ENCODE results near the gene AATF. TPM values are rescaled to one million over a fixed set of nuclear protein-coding genes. Genes with fewer than 3 reads are reported as not detected.

AATF gene
- total and polyA plus RNA-seq, 9 of the 15 experiments (the other 6 are each of a cell fraction or from before 2014, with no cell fraction given), result 34.5 to 133 (median 90.1) TPM

DNA sequence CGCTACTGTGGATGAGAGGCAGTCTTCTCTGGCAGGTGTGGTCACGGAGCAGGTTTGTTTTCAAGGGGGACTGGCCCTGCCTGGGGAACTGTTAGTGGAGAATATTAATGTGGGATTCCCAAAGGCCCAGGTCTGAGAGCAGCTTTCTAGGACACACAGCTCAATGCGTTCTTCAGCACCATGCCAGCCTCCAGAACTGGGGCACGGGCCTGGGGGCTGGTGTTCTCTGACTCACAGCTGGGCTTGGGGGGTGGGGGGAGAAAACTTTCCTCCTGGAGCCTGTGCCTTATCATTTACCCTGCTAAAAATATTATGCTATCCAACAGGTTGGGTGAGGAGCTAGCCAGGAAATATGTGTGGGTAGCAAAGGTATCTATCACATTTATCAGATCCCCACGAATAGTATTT, 24.9 kb upstream of the AATF start:
- in situ Hi-C loops (cut with MboI) (no loop called here), intact Hi-C loops (cut with micrococcal nuclease) (no loop called here)
- no peaks in the 10 kb centered on the region for H3K9me3 ChIP-seq (replicated peaks; ENCODE audit: control insufficient read depth, insufficient read depth, low read depth, low read length)
- ChIA-PET POLR2A (no interaction called here), CTCF (ENCODE audit: low intra/inter-chr PET ratio) (no interaction called here)
- no peaks in the 10 kb centered on the region; a peak in 2 of 5 replicates for H3K27me3 ChIP-seq (ENCODE audit: control insufficient read depth in 2 of 2, insufficient read depth in 2 of 2, low read length in 2 of 2)
- no peak overlapping the region for H3K27ac ChIP-seq (ENCODE audit: extremely low read depth, low read depth, low read length)
- BruUV-seq (replicated peaks), result no TSS peak
- no peaks in the 10 kb centered on the region for H3K79me2 ChIP-seq (ENCODE audit: control insufficient read depth, insufficient read depth, low read length)
- 49% methylated on average over 5 of the region's 5 CpGs for WGBS (ENCODE audit: insufficient coverage, low coverage, missing lambda C conversion rate)
- no peak overlapping the region for H3K4me2 ChIP-seq (ENCODE audit: insufficient read depth, low read length)
- H4K20me1 ChIP-seq (replicated peaks; ENCODE audit: control insufficient read depth, insufficient read depth, low read length), result no peaks in the 10 kb centered on the region
- peaks cover 27 to 29% of the 10 kb centered on the region in 2 experiments for H3K4me1 ChIP-seq (replicated peaks in 1 of 2; ENCODE audit: control insufficient read depth in 2 of 2, insufficient read depth in 2 of 2, low read length in 2 of 2)
- no peak for ATAC-seq
- DNase-seq (ENCODE audit: extremely low read depth in 1 of 4, low spot score in 3 of 4), result no peak
- FAIRE-seq, result no peak
- H3K36me3 ChIP-seq (ENCODE audit: control insufficient read depth, insufficient read depth, low read length), result no peaks in the 10 kb centered on the region
- no peak overlapping the region for H2AFZ ChIP-seq (ENCODE audit: low read depth, low read length)
- no peak overlapping the region for H3K4me3 ChIP-seq
- no peaks in the 10 kb centered on the region for H3K9me1 ChIP-seq (ENCODE audit: control insufficient read depth, insufficient read depth, low read length)
- no peak overlapping the region for H3K9ac ChIP-seq (ENCODE audit: insufficient read depth in 1 of 2, low read depth in 2 of 2, low read length in 2 of 2)
- TF ChIP-seq, protein P1, sequence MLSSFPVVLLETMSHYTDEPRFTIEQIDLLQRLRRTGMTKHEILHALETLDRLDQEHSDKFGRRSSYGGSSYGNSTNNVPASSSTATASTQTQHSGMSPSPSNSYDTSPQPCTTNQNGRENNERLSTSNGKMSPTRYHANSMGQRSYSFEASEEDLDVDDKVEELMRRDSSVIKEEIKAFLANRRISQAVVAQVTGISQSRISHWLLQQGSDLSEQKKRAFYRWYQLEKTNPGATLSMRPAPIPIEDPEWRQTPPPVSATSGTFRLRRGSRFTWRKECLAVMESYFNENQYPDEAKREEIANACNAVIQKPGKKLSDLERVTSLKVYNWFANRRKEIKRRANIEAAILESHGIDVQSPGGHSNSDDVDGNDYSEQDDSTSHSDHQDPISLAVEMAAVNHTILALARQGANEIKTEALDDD (IDR thresholded peaks at IDR 0.05), result no peak
- TF ChIP-seq ZNF436 (CRISPR knock-in tag; IDR thresholded peaks at IDR 0.05) (no peak), MGA (IDR thresholded peaks at IDR 0.05) (no peak), SOX6 (IDR thresholded peaks at IDR 0.05) (no peak), ZFP30 (CRISPR knock-in tag; IDR thresholded peaks at IDR 0.05; ENCODE audit: borderline replicate concordance) (no peak), MTA2 (IDR thresholded peaks at IDR 0.05; ENCODE audit: low read depth) (no peak)
- TF ChIP-seq, protein P2, sequence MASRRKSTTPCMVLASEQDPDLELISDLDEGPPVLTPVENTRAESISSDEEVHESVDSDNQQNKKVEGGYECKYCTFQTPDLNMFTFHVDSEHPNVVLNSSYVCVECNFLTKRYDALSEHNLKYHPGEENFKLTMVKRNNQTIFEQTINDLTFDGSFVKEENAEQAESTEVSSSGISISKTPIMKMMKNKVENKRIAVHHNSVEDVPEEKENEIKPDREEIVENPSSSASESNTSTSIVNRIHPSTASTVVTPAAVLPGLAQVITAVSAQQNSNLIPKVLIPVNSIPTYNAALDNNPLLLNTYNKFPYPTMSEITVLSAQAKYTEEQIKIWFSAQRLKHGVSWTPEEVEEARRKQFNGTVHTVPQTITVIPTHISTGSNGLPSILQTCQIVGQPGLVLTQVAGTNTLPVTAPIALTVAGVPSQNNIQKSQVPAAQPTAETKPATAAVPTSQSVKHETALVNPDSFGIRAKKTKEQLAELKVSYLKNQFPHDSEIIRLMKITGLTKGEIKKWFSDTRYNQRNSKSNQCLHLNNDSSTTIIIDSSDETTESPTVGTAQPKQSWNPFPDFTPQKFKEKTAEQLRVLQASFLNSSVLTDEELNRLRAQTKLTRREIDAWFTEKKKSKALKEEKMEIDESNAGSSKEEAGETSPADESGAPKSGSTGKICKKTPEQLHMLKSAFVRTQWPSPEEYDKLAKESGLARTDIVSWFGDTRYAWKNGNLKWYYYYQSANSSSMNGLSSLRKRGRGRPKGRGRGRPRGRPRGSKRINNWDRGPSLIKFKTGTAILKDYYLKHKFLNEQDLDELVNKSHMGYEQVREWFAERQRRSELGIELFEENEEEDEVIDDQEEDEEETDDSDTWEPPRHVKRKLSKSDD (conservative IDR thresholded peaks at IDR 0.05; ENCODE audit: low read length), result no peak
